Duodenal mucosa (tissue), 2 donors: ENCODE data around the gene SLC38A1.
"Not testable (repeated sequence)": the region's sequence is repeated elsewhere in the genome, so short reads cannot be mapped to it uniquely, and the experiment has no call there.

Source experiments
- H3K27ac ChIP-seq: one replicate; pipeline ENCODE4 v1.7.0; 2013; ENCODE audit warnings: low read depth, low read length
- H3K27me3 ChIP-seq, 2 donors: one replicate each; pipeline ENCODE4 v1.7.0; 2013; ENCODE audit warnings: low read length in 2 of 2, control low read depth in 1 of 2; ENCODE audit not compliant: insufficient read depth in 2 of 2, control insufficient read depth in 1 of 2
- H3K36me3 ChIP-seq, 2 donors: one replicate each; pipeline ENCODE4 v1.7.0; 2013; ENCODE audit warnings: low read length in 2 of 2, control low read depth in 1 of 2; ENCODE audit not compliant: insufficient read depth in 2 of 2, control insufficient read depth in 1 of 2
- H3K4me1 ChIP-seq, 2 donors: one replicate each; pipeline ENCODE4 v1.7.0; 2013; ENCODE audit warnings: low read length in 2 of 2, control low read depth in 1 of 2; ENCODE audit not compliant: insufficient read depth in 2 of 2, control insufficient read depth in 1 of 2
- H3K4me3 ChIP-seq, 2 donors: one replicate each; pipeline ENCODE4 v1.7.0; 2013; ENCODE audit warnings: low read length in 2 of 2, low read depth in 1 of 2
- H3K9ac ChIP-seq, 2 donors: one replicate each; pipeline ENCODE4 v1.7.0; 2013; ENCODE audit warnings: low read length in 2 of 2, low read depth in 1 of 2
- H3K9me3 ChIP-seq, 2 donors: one replicate each; pipeline ENCODE4 v1.7.0; 2013; ENCODE audit warnings: low read length in 2 of 2, control low read depth in 1 of 2; ENCODE audit not compliant: control insufficient read depth in 1 of 2

Gene SLC38A1

GRCh38 chr12:46253544-46254162 is 15.2 kb downstream of the SLC38A1 start:
- no peaks in the 10 kb centered on the region for H3K27me3 ChIP-seq
- H3K4me3 ChIP-seq, result no peak overlapping the region
- H3K9ac ChIP-seq, result no peak overlapping the region
- peaks cover 0 to 3% of the 10 kb centered on the region in 2 donors for H3K4me1 ChIP-seq
- H3K9me3 ChIP-seq, result no peaks in the 10 kb centered on the region
- H3K36me3 ChIP-seq, result no peaks in the 10 kb centered on the region
- no peak overlapping the region for H3K27ac ChIP-seq

- H3K27ac ChIP-seq, H3K36me3 ChIP-seq, H3K4me3 ChIP-seq, H3K9ac ChIP-seq, H3K9me3 ChIP-seq, H3K27me3 ChIP-seq, H3K4me1 ChIP-seq: not testable (repeated sequence)
These were observed 16.8 kb downstream of the SLC38A1 start for GRCh38 chr12:46251994-46252393.

GRCh38 chr12:46249960-46250359 is 18.9 kb downstream of the SLC38A1 start:
- H3K4me3 ChIP-seq, H3K27me3 ChIP-seq, H3K4me1 ChIP-seq, H3K9me3 ChIP-seq, H3K36me3 ChIP-seq, H3K27ac ChIP-seq, H3K9ac ChIP-seq: not testable (repeated sequence)

- H3K27me3 ChIP-seq, result no peaks in the 10 kb centered on the region
- no peaks in the 10 kb centered on the region for H3K4me1 ChIP-seq
- no peak overlapping the region for H3K27ac ChIP-seq
- no peak overlapping the region for H3K9ac ChIP-seq
- no peaks in the 10 kb centered on the region for H3K9me3 ChIP-seq
- H3K4me3 ChIP-seq, result no peak overlapping the region
- peaks cover 0 to 4% of the 10 kb centered on the region in 2 donors for H3K36me3 ChIP-seq
These were observed 22.7 kb downstream of the SLC38A1 start for GRCh38 chr12:46246021-46246700.

- H3K4me1 ChIP-seq, result no peaks in the 10 kb centered on the region
- no peak overlapping the region for H3K27ac ChIP-seq
- no peaks in the 10 kb centered on the region for H3K9me3 ChIP-seq
- H3K9ac ChIP-seq, result no peak overlapping the region
- no peak overlapping the region for H3K4me3 ChIP-seq
- H3K36me3 ChIP-seq, result peaks cover 0 to 6% of the 10 kb centered on the region in 2 donors
- H3K27me3 ChIP-seq, result no peaks in the 10 kb centered on the region
These were observed 23.8 kb downstream of the SLC38A1 start for GRCh38 chr12:46244997-46245396.

- no peaks in the 10 kb centered on the region for H3K4me1 ChIP-seq
- no peaks in the 10 kb centered on the region for H3K9me3 ChIP-seq
- no peak overlapping the region for H3K4me3 ChIP-seq
- no peak overlapping the region for H3K27ac ChIP-seq
- H3K36me3 ChIP-seq, result peaks cover 0 to 6% of the 10 kb centered on the region in 2 donors
- H3K27me3 ChIP-seq, result no peaks in the 10 kb centered on the region
- no peak overlapping the region for H3K9ac ChIP-seq
These were observed 24.4 kb downstream of the SLC38A1 start for GRCh38 chr12:46244273-46244915.

- Histone ChIP-seq H3K27me3 (no peaks in the 10 kb centered on the region), H3K4me1 (no peaks in the 10 kb centered on the region)
These were observed 26.3 kb downstream of the SLC38A1 start for GRCh38 chr12:46242569-46242968.

GRCh38 chr12:46240436-46240835 is 28.4 kb downstream of the SLC38A1 start:
- Histone ChIP-seq H3K9me3 (no peaks in the 10 kb centered on the region), H3K4me1 (no peaks in the 10 kb centered on the region), H3K9ac (no peak overlapping the region), H3K36me3 (peaks cover 2 to 11% of the 10 kb centered on the region in 2 donors), H3K4me3 (no peak overlapping the region), H3K27me3 (no peaks in the 10 kb centered on the region), H3K27ac (no peak overlapping the region)

More at GRCh38 chr12:46242569-46242968, 26.3 kb downstream of the SLC38A1 start:
- Histone ChIP-seq H3K36me3 (peaks cover 6 to 8% of the 10 kb centered on the region in 2 donors), H3K9ac (no peak overlapping the region), H3K4me3 (no peak overlapping the region), H3K27ac (no peak overlapping the region), H3K9me3 (no peaks in the 10 kb centered on the region)

GRCh38 chr12:46238821-46239220 is 30.0 kb downstream of the SLC38A1 start:
- Histone ChIP-seq H3K4me1 (no peaks in the 10 kb centered on the region), H3K9ac (no peak overlapping the region), H3K27ac (no peak overlapping the region), H3K27me3 (no peaks in the 10 kb centered on the region), H3K4me3 (no peak overlapping the region), H3K36me3 (peaks cover 2 to 11% of the 10 kb centered on the region in 2 donors), H3K9me3 (no peaks in the 10 kb centered on the region)

GRCh38 chr12:46237371-46238045 is 31.3 kb downstream of the SLC38A1 start:
- Histone ChIP-seq H3K27ac (no peak overlapping the region), H3K36me3 (peaks cover 2 to 11% of the 10 kb centered on the region in 2 donors), H3K4me1 (no peaks in the 10 kb centered on the region), H3K27me3 (no peaks in the 10 kb centered on the region), H3K9me3 (no peaks in the 10 kb centered on the region), H3K9ac (no peak overlapping the region), H3K4me3 (no peak overlapping the region)
